HK-2 (cell line): ENCODE measurements around the gene C3orf49.

Source experiments
- DNase-seq: peaks from one replicate; pipeline ENCODE4 v3.0.0-alpha.2; 2018; ENCODE audit not compliant: unreplicated experiment

Gene C3orf49

DNA sequence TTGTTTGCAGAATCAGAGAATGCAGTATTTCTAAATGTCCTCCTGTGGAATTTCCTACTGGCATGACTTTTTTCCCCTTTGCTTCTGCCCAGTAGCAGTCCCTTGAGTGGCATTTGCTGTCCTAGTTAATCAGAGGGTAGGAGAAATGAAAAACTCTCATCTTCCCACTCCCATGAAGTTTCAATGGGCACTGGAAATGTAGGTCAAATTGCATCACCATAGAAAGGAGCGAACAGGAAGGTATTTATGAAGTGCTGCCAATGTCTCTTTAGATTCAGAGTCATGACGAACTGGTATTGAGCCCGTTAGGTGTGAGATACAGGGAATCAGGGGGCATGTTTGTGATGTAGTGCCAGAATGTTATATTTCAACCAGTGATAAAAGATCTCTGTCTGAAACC is 67.8 kb downstream of the C3orf49 start:
- DNase-seq = no peak

DNA sequence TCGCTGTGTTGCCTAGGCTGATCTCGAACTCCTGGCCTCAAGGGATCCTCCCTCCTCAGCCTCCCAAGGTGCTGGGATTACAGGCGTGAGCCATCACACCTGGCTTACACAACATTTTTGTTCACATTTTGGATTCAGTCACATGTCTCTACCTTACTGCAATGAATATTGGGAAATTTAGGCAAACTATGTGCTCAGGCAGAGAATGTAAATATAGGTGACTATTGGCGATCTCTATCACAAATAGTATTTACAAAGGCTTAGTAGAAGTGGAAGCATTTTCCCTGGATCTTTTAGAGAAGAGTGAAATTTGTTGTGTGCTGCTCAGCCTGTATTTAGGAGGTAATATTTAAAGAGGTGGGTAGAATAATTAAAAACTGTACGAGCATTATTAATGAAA is 72.4 kb downstream of the C3orf49 start:
- no peak for DNase-seq

DNA sequence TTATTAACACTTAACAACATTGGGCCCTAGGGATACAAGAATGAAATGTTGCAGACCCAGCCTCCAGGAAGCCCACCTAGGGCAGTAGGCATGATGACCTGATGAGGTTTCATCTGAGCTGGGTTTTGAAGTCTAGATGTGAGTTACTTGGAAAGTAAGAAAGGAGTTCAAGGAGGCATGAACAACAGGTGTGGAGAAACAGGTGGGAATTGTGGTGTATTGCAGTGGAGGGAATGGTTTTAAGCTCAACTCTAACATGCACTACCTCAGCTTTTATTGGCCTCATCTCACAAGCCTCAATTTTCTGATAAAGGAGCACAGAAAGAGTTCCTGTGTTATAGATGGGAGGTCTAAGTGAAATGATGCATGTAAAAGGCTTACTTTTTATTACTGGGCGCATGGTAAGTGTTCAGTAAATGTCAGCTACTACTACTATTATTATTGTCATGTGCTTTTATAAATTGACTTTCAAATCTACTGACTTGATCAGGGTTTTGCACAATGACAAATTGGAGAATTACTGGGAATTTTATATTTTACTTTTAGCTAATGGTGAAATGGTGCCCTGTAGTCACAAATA is 73.8 kb downstream of the C3orf49 start:
- no peak for DNase-seq

DNA sequence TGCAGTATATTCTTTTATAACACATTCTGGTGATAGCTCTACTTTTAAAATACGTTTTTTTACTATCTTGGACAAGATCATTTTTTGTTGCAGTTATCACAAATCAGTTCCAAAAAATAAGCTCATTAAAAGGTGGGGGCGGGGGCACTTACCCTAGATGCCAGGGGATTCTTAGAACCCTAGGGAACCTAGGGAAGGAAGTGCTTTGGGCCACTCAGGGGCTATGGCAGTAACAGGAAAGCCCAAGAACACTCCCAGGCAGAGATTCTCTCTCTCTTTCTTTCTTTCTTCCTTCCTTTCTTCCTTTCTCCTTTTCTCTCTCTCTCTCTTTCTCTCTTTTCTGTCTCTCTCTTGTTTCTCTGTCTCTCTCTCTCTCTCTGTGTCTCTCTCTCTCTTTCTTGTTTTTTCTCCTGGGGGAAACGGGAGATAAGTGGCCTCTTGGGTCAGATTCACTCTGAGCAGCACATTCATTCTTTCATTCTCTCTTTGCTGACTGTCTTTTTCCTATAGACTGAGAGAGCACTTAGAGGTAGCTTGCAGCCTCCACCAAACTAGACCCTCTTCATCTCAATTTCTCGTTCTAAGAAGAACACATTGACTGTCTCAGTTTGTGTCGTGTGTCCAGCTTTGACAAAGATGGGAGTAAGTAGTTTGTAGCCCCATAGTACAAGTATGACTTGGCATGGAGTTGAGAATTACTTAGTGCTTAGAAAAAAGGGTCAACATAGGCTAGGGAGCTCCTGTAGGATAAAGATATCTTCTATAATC is 76.5 kb downstream of the C3orf49 start:
- DNase-seq = no peak

DNA sequence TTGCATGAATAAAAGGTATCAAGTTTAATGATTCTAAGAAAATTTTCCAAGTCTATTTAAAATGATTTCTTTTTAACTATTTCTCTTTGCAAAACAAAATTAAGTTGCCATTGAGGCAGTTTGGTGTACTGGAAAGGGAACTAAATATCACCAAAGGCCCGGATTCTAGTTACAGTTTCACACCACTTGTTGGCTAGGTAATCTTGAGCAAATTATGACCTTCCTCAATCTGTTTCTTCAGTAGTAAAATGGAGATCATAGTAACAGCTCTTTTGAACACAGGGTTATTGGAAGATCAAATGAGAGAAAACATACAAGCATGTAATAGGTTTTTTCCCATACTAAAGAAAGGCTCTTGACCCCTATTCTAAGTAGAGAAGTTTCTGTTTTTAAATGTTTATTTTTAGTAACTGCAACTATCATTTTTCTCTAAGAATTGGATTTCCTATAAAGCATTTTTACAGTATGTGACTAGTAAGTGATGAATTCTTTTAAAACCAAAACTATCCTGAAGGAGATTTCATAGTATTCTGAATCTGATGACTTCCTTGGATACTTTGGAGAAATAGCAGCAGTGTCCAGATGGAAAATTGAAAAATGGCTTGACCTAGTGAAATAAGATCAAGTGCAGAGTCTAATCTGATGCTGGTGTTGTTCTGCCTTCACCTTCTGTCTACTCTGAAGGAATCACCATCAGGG is 77.4 kb downstream of the C3orf49 start:
- no peak for DNase-seq
